ENCODE data around the gene LTA4H.

DNA sequence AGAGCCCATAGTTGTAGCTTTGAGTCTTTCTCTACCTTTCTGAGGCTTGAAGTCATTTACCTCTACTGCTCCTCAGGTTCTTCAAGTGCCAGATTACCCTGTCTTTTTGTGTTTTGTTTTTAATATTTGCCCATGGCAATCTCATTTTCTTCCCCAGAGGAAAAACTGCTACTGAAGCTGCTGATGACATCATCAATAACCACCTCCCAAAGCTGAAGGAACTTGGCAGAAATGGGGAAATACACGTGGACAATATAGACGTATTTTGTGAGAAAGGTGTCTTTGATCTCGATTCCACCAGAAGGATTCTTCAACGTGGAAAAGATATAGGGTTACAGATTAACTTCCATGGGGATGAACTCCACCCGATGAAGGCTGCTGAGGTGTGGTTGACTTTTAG, 75.1 kb downstream of the LTA4H start:
- TF ChIP-seq, protein P1, sequence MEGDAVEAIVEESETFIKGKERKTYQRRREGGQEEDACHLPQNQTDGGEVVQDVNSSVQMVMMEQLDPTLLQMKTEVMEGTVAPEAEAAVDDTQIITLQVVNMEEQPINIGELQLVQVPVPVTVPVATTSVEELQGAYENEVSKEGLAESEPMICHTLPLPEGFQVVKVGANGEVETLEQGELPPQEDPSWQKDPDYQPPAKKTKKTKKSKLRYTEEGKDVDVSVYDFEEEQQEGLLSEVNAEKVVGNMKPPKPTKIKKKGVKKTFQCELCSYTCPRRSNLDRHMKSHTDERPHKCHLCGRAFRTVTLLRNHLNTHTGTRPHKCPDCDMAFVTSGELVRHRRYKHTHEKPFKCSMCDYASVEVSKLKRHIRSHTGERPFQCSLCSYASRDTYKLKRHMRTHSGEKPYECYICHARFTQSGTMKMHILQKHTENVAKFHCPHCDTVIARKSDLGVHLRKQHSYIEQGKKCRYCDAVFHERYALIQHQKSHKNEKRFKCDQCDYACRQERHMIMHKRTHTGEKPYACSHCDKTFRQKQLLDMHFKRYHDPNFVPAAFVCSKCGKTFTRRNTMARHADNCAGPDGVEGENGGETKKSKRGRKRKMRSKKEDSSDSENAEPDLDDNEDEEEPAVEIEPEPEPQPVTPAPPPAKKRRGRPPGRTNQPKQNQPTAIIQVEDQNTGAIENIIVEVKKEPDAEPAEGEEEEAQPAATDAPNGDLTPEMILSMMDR (conservative IDR thresholded peaks at IDR 0.05): no peak
- TF ChIP-seq ZFX (IDR thresholded peaks at IDR 0.05): no peak
